Mononuclear cell (primary cell): ENCODE data around the gene SEMA4D. TPM values are rescaled to one million over a fixed set of nuclear protein-coding genes. Genes with fewer than 3 reads are reported as not detected.
"Not testable (repeated sequence)": the region's sequence is repeated elsewhere in the genome, so short reads cannot be mapped to it uniquely, and the experiment has no call there.

Experiments
- H3K27me3 ChIP-seq: 2 replicates; pipeline ENCODE4 v1.6.0; 2011; ENCODE audit warnings: low read length, control low read depth; ENCODE audit not compliant: insufficient read depth
- H3K4me1 ChIP-seq: 2 replicates; pipeline ENCODE4 v1.5.1; 2011; ENCODE audit warnings: mild to moderate bottlenecking, low read length, control low read depth; ENCODE audit not compliant: insufficient read depth
- H3K4me3 ChIP-seq: 2 replicates; pipeline ENCODE4 v1.5.1; 2011; ENCODE audit warnings: mild to moderate bottlenecking, low read length, moderate library complexity
- H3K9me3 ChIP-seq: 2 replicates; pipeline ENCODE4 v1.5.1; 2011; ENCODE audit warnings: low read depth, mild to moderate bottlenecking, control low read depth, low read length
- total RNA-seq: library from RNA; depleted of rRNA; stranded (reverse); fragments of >200 nt; gene quantifications from one replicate; pipeline ENCODE4 v1.2.3, GENCODE V29; 2012

SEMA4D gene
- total RNA-seq, 1 donor: 126 TPM

DNA sequence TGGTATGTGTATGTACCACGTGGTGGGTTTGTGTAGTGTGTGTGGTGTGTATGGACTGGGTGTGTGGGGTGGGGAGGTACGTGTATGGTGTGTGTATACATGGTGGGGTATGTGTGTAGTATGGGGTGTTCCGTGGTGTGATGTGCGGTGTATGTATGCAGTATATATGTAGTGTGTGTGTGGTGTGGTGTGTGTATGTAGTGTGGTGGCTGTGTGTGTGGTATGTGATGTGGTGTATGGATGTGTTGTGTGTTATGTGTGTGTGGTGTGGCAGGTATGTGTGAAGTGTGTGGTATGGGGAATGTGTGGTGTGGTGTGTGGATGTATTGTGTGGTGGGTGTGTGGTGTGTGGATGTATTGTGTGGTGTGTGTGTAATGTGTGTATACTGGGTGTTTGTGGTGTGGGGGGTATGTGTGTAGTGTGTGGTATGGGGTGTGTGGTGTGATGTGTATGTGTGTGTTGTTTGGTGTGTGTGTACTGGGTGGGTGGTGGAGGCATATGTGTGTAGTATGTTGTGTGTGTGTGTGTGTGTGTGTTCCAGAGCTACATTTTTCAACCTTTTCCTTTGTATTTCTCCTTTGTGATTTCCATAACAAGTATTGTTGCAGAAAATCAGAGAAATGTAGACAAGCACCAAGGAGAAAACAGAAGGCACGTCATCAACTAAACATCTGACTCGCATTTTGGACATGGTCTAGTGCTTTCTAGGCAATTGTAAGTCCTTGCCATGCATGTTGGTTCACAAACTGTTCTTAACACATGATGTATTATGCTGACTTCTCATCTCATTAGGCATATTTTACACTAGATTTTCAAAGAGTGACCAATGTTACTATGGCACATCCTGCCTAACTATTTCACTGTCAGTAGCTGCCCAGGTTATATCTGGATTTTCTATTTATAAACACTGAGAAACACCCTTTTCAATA lies 13.2 kb downstream of the SEMA4D start:
- Histone ChIP-seq H3K4me1 (peaks cover 65% of the 10 kb centered on the region), H3K27me3 (no peaks in the 10 kb centered on the region), H3K9me3 (no peaks in the 10 kb centered on the region), H3K4me3 (peak overlapping the region; percentile 37)

- Histone ChIP-seq H3K4me3 (peak overlapping the region; percentile 37), H3K9me3 (no peaks in the 10 kb centered on the region), H3K4me1 (peaks cover 66% of the 10 kb centered on the region), H3K27me3 (no peaks in the 10 kb centered on the region)
Measured at GRCh38 chr9:89483592-89484474, 14.1 kb downstream of the SEMA4D start.

GRCh38 chr9:89482901-89483361 lies 15.0 kb downstream of the SEMA4D start:
- H3K4me3 ChIP-seq: no peak overlapping the region
- H3K27me3 ChIP-seq: no peaks in the 10 kb centered on the region
- no peaks in the 10 kb centered on the region for H3K9me3 ChIP-seq
- H3K4me1 ChIP-seq: peaks cover 75% of the 10 kb centered on the region

DNA sequence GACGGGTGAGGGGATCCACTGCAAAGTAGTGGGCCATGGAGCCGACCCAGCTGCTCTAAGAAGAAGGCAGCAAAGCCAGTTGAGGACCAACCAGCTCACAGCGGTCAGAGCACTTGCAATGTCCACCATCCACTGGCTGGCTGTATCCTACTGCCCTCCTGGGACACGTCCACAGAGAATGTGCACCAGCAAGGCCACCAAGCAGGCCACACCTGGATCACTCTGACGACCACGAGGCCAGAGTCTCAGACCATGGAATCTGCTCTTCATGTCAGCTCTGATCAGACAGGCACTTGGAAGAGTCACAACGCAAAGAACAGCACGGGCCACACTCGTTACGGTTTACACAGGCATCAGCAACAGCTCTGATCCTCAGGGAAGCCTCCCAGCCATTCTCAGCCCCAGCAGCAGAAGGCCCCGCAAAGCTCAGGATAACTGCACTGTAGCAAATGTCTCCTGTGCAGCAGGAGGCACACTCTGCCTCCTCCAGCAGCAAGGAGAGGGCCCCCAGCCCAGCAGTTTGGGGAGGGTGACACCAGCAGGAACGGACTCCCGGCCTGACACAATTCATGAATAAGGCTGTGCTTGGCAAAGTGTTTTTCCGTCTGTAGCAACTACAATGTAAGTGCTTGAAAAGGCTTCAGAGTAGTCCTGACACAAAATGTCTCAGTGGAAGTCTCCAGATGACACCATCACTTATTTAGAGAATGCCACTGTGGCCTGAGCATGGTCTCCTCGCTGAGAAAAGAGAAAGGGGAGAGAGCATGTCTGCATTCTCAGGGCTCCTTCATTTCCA lies 15.7 kb downstream of the SEMA4D start:
- Histone ChIP-seq H3K4me1 (peaks cover 81% of the 10 kb centered on the region), H3K9me3 (no peaks in the 10 kb centered on the region), H3K27me3 (no peaks in the 10 kb centered on the region), H3K4me3 (no peak overlapping the region)

DNA sequence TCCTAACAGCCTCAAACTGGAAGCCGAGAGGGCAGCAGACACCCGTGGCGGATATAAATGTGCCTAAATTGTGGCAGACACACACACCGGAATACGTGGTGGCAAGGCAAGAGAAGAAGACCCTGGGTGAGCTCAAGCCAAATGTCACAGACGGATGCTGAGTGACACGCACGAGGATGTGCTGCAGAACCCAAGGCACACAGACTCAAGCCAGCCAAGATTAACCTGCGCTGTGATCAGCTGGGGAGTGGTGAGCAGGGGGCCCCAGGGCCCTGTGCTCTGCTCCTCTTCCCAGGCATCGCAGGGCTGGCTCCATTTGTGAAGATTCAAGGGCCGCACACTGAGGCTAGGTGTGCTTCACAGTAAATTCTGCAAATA lies 16.4 kb downstream of the SEMA4D start:
- Histone ChIP-seq H3K27me3 (no peaks in the 10 kb centered on the region), H3K4me3 (no peak overlapping the region), H3K4me1 (peaks cover 85% of the 10 kb centered on the region), H3K9me3 (no peaks in the 10 kb centered on the region)

DNA sequence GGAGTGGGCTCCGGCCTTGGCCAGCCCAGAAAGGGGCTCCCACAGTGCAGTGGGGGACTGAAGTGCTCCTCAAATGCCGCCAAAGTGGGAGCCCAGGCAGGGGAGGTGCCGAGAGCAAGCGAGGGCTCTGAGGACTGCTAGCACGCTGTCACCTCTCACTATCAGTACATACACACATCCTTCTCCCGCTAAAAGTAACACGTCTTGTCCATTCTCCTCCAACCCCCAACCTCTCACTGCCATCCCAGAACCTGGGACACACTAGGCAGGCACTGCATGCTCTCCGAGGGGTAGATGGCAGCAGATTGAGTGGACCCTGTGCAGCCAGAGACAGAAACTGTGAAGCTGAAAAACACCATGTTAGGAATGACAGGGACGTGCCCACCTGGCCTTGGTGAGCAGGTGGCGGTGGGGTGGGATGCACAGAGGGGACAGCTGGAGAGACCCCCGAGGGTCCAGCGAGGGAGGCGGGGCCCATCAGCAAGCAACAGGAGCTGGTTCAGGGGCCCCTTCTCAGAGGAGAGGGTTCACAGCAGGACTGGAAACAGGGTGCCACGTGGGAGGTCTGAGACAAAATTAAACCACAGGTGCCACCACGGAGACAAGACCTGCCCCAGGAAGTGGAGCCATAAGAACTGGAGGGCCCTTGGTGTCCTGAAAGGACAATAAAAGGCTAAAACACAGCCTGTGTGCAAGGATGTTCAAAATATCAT lies 16.9 kb downstream of the SEMA4D start:
- Histone ChIP-seq H3K4me1 (peaks cover 87% of the 10 kb centered on the region), H3K4me3 (no peak overlapping the region), H3K9me3 (no peaks in the 10 kb centered on the region), H3K27me3 (no peaks in the 10 kb centered on the region)

- not testable (repeated sequence) for H3K4me3 ChIP-seq, H3K27me3 ChIP-seq, H3K9me3 ChIP-seq
- peaks cover 87% of the 10 kb centered on the region for H3K4me1 ChIP-seq
Measured at GRCh38 chr9:89480372-89480771, 17.5 kb downstream of the SEMA4D start.

- H3K27me3 ChIP-seq, H3K9me3 ChIP-seq: not testable (repeated sequence)
- Histone ChIP-seq H3K4me1 (peaks cover 90% of the 10 kb centered on the region), H3K4me3 (peak overlapping the region; percentile 1)
Measured at GRCh38 chr9:89479669-89480011, 18.3 kb downstream of the SEMA4D start.

DNA sequence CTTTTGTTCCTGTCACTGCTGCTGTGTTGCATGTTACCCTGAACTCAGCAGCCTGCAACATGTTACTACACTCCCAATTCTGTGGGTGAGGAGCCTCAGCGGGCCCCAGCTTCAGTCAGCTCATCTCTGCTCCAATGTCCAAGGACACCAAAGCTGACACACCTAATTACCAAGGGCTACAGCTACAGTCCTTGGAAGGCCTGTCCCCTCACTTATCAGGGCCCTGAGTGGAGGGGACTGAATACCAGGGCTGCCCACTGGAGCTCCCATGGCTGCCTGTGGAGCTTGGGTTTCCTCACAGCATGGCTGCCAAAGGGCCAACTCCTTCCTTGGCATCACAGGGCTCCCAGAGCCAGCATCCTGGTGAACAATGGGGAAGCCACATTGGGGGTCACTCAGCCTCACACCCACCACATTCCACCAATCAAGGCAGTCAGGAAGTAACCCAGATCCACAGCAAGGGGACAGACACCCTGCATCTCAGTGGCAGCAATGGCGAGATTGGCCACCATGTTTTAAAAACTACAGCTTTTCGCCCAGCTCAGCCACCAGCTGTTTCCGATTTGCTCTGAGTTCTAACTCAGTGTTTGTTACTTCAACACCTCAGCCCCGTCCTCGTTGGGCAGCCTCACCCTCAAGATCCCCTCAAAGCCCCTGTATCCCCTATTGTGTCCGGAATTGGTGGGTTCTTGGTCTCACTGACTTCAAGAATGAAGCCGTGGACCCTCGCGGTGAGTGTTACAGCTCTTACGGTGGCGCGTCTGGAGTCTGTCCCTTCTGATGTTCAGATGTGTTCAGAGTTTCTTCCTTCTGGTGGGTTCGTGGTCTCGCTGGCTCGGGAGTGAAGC lies 18.9 kb downstream of the SEMA4D start:
- Histone ChIP-seq H3K4me3 (peak overlapping the region; percentile 1), H3K4me1 (peaks cover 90% of the 10 kb centered on the region), H3K27me3 (no peaks in the 10 kb centered on the region), H3K9me3 (no peaks in the 10 kb centered on the region)

DNA sequence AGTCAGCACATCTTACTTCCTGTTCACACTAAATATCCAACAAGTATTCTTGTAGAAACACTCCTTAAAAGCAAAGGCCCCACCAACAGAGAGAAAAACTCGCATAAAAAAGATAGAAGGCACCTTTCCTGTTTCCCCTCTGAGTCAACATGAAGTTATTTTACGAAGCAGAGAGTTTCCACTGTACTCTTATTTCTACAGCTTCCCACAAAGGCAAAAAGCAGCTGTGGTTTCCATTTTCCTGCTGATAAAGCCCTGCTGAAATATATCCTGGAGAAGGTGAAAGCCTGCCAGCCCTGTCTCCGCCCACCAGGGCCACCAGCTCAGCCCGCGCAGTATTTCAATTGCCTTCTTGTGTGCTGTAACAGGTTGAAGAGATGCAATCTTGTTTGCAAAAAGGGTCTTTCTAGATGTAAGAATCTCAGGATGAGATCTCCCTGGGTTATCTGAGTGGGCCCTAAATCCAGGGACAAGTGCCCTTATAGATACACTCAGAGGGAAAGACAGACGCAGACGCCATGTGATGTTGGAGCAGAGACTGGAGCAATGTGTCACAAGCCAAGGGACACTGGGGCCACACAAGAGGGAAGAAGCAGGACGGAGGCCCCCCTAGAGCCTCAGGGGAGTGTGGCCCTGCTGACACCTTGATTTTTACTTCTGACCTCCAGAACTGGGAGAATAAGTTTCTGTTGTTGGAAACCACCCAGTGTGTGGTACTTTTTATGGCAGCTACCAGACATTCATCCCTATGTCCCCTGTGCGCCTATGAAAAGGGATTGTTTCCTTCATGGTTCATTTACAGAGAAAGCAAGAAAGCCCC lies 19.9 kb downstream of the SEMA4D start:
- H3K27me3 ChIP-seq: no peaks in the 10 kb centered on the region
- no peaks in the 10 kb centered on the region for H3K9me3 ChIP-seq
- peaks cover 83% of the 10 kb centered on the region for H3K4me1 ChIP-seq
- peak overlapping the region; percentile 10 for H3K4me3 ChIP-seq

GRCh38 chr9:89477384-89477783 lies 20.5 kb downstream of the SEMA4D start:
- Histone ChIP-seq H3K4me3 (peak overlapping the region; percentile 3), H3K27me3 (no peaks in the 10 kb centered on the region), H3K4me1 (peaks cover 82% of the 10 kb centered on the region), H3K9me3 (no peaks in the 10 kb centered on the region)

DNA sequence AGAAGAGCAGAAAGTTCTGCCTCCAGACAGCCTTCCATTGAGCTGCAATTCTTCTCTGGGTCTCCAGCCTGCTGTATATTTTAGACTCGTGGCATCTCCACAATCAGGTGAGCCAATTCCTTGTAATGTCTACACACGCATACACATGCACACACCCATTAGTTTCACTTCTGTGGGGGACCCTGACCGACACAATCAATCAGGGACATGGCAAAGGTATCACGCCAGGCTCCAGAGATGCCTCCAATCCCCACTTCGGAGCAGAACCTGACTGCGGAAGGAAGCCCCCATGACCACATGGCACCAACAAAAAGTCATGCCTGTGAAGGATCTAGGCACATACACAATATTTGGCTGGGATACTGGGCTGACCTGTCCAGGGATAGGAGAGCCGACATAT lies 21.4 kb downstream of the SEMA4D start:
- Histone ChIP-seq H3K4me3 (peak overlapping the region; percentile 3), H3K4me1 (peaks cover 82% of the 10 kb centered on the region), H3K9me3 (no peaks in the 10 kb centered on the region), H3K27me3 (no peaks in the 10 kb centered on the region)

DNA sequence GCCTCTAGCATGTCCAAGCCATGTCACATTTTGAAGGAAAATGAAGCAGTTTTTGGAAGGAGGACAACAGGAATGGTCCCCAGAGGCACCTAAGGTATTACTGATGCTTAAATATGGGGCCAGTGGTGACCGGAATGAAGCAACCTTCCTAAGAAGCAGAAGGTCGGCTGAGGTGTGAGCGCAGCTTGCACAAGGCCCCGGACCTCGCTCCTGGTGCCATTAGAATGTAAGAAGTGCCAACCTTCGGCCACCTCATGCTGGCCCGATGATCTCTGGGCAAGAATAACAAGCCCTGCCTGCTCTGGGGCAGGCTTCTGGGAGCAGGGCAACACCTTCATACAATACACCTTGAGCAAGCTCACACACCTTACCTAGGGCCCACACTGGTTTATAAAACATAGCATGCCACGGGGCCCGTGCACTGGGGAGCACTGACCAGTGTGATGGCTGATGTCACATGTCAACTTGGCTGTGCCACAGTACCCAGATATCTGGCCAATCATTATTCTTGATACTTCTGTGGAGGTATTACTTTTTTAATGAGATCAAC lies 21.9 kb downstream of the SEMA4D start:
- Histone ChIP-seq H3K27me3 (no peaks in the 10 kb centered on the region), H3K4me3 (no peak overlapping the region), H3K9me3 (no peaks in the 10 kb centered on the region), H3K4me1 (peaks cover 82% of the 10 kb centered on the region)
